ENCODE data around the gene CHN1. TPM values are rescaled to one million over a fixed set of nuclear protein-coding genes. Genes with fewer than 3 reads are reported as not detected.

Gene CHN1
- total RNA-seq, 1 donor from 2014 or later = 61.0 TPM

DNA sequence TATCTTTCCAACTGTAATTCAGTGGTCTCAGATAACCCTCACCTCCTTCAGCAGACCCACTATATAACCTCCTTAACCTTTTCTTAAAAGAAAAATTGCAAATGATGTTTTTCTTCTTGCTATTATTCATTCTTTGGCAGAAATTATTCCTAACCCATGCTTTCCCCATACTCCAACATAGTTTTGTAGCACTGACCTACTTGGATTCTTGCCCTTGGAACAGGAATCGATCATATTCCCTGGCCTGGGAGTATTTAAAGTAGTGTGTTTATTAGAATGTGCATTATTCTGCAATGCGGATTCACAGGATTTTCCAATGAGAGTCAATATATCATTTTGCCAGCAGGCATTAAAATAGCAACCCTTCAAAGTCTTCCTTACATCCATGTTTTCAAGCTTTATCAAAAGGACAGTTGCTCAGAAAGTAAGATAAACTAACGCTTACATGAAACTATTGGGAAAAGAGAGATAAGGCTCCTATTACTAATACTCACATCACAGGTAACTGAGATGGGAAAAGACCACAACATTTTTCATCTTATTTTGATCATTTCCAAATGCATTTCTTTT, 37.4 kb downstream of the CHN1 start:
- no peaks in the 10 kb centered on the region for H3K9me3 Mint-ChIP-seq
- TF ChIP-seq, protein P1, sequence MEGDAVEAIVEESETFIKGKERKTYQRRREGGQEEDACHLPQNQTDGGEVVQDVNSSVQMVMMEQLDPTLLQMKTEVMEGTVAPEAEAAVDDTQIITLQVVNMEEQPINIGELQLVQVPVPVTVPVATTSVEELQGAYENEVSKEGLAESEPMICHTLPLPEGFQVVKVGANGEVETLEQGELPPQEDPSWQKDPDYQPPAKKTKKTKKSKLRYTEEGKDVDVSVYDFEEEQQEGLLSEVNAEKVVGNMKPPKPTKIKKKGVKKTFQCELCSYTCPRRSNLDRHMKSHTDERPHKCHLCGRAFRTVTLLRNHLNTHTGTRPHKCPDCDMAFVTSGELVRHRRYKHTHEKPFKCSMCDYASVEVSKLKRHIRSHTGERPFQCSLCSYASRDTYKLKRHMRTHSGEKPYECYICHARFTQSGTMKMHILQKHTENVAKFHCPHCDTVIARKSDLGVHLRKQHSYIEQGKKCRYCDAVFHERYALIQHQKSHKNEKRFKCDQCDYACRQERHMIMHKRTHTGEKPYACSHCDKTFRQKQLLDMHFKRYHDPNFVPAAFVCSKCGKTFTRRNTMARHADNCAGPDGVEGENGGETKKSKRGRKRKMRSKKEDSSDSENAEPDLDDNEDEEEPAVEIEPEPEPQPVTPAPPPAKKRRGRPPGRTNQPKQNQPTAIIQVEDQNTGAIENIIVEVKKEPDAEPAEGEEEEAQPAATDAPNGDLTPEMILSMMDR (conservative IDR thresholded peaks at IDR 0.05) = no peak
- H3K4me3 Mint-ChIP-seq = no peak overlapping the region
- peaks cover 68% of the 10 kb centered on the region for H3K4me1 Mint-ChIP-seq
- no peaks in the 10 kb centered on the region for H3K27me3 Mint-ChIP-seq (ENCODE audit: low read depth)
- no peak overlapping the region for H3K27ac Mint-ChIP-seq (ENCODE audit: unreplicated experiment)
- H3K36me3 Mint-ChIP-seq (ENCODE audit: low read depth) = no peaks in the 10 kb centered on the region
- no peak for DNase-seq (ENCODE audit: low read depth, low spot score)

DNA sequence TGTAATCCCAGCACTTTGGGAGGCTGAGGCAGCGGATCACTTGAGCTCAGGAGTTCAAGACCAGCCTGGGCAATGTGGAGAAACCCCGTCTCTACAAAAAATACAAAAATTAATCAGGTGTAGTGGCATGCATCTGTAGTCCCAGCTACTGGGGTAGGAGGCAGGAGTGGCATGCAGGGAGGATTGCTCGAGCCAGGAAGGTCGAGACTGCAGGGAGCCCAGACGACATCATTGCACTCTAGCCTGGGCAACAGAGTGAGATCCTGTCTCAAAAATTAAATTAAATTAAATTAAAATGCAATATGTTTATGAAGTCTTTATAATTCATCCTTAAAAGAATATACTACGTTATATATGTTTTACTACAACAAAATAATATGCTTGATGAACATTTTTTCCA, 38.1 kb downstream of the CHN1 start:
- H3K4me1 Mint-ChIP-seq = peaks cover 63% of the 10 kb centered on the region
- H3K27ac Mint-ChIP-seq (ENCODE audit: unreplicated experiment) = no peak overlapping the region
- TF ChIP-seq, protein P1 (conservative IDR thresholded peaks at IDR 0.05) = no peak
- H3K36me3 Mint-ChIP-seq (ENCODE audit: low read depth) = no peaks in the 10 kb centered on the region
- no peak overlapping the region for H3K4me3 Mint-ChIP-seq
- H3K9me3 Mint-ChIP-seq = no peaks in the 10 kb centered on the region
- H3K27me3 Mint-ChIP-seq (ENCODE audit: low read depth) = no peaks in the 10 kb centered on the region
- no peak for DNase-seq (ENCODE audit: low read depth, low spot score)

DNA sequence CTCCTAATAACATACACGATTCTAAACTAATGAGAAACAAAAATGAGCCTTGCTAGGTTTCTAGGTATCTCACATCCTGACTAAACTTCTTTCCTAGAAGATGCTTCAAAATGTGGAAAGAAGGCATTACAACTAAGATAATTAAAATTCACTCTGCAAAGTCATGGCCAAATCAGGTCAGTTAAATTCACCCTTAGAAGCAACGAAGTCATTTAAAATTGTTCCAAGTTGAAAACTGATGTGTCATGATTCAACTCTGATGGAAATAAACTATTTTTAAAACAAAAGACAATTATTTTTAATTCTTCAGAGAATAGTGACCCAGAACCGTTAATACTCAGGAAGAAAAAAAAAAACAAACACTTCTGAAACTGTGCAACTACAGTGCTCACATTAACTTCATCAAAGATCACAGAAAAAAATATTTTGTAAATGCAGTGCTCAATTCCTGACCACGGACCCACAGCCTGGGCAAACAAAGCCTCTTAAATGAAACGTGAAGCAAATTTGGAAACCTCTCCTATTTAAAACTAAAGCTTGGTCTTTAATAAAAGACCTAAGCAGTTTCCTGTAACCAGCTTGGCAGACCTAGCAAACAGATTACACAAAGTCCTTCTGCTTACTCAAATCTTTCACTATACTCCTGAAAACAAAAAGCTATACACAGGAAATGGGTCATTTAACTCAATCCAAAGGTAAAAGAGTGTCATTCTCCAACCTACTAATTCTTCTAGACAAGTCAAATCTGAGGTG, 39.0 kb downstream of the CHN1 start:
- no peaks in the 10 kb centered on the region for H3K9me3 Mint-ChIP-seq

DNA sequence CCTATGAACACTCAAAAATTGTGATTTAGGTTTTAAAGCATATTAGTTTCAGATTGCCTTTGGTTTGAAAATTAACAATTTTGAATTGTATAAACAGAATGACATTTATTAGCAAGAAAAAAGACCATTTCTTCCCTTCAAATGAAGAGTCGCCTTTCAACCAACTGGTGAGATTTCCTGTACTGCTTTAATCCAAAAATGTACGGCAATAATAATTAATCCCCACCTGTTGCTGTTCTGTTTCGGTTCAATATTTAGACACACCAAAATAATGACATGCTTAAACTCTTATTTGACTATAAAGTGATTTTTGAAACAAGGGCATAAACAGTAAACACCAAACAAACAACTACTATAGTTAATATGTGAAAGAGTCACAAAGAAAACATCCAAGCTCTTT, 39.6 kb downstream of the CHN1 start:
- DNase-seq (ENCODE audit: low read depth, low spot score) = no peak
- H3K36me3 Mint-ChIP-seq (ENCODE audit: low read depth) = no peaks in the 10 kb centered on the region
- TF ChIP-seq, protein P1 (conservative IDR thresholded peaks at IDR 0.05) = no peak
- H3K4me1 Mint-ChIP-seq = peaks cover 61% of the 10 kb centered on the region
- no peak overlapping the region for H3K27ac Mint-ChIP-seq (ENCODE audit: unreplicated experiment)
- H3K9me3 Mint-ChIP-seq = no peaks in the 10 kb centered on the region
- no peak overlapping the region for H3K4me3 Mint-ChIP-seq
- H3K27me3 Mint-ChIP-seq (ENCODE audit: low read depth) = no peaks in the 10 kb centered on the region

More for the DNA sequence above, 39.0 kb downstream of the CHN1 start:
- Mint-ChIP-seq H3K27ac (ENCODE audit: unreplicated experiment) (peak overlapping the region; percentile 92), H3K36me3 (ENCODE audit: low read depth) (no peaks in the 10 kb centered on the region), H3K4me3 (no peak overlapping the region), H3K27me3 (ENCODE audit: low read depth) (no peaks in the 10 kb centered on the region), H3K4me1 (peaks cover 62% of the 10 kb centered on the region)
- TF ChIP-seq, protein P1 (conservative IDR thresholded peaks at IDR 0.05) = no peak
- no peak for DNase-seq (ENCODE audit: low read depth, low spot score)

DNA sequence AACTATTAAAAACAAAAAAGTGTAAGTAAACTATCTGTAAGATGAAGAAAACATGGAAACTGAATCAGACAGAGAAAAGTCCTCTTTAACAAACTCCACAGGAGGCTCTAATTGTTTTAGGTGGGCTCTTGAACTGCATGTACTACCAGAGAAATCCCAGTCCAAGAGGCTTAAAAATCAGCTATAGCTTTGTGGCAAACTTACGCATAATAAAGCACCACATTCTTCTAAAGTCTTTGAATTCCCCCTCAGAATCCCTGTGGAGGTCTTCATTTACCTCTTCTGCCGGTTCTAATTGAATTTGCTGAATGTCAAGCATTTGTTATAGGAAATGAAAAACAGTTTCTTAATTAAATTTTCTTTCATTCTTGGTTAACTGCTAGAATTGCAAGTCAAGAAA, 40.8 kb downstream of the CHN1 start:
- Mint-ChIP-seq H3K36me3 (ENCODE audit: low read depth) (no peaks in the 10 kb centered on the region), H3K27me3 (ENCODE audit: low read depth) (no peaks in the 10 kb centered on the region), H3K4me1 (peaks cover 57% of the 10 kb centered on the region), H3K27ac (ENCODE audit: unreplicated experiment) (no peak overlapping the region), H3K4me3 (no peak overlapping the region), H3K9me3 (no peaks in the 10 kb centered on the region)
- DNase-seq (ENCODE audit: low read depth, low spot score) = no peak
- TF ChIP-seq, protein P1 (conservative IDR thresholded peaks at IDR 0.05) = no peak

Data from neural crest cell (in vitro differentiated cells).